Endothelial cell (in vitro differentiated cells): ENCODE results near the gene SAMD15. TPM values are rescaled to one million over a fixed set of nuclear protein-coding genes. Genes with fewer than 3 reads are reported as not detected.
"Not testable (repeated sequence)": the region's sequence is repeated elsewhere in the genome, so short reads cannot be mapped to it uniquely, and the experiment has no call there.

Experiments
- DNase-seq: peaks from one replicate; pipeline ENCODE4 v3.0.0; 2021; ENCODE audit warnings: low spot score
- H3K27ac Mint-ChIP-seq: one replicate; pipeline ENCODE4 v1.8.0; 2021; ENCODE audit warnings: mixed read lengths, inconsistent platforms; ENCODE audit not compliant: unreplicated experiment
- H3K27me3 Mint-ChIP-seq: one replicate; pipeline ENCODE4 v1.8.0; 2021; ENCODE audit warnings: mild to moderate bottlenecking, moderate library complexity, mixed read lengths, inconsistent platforms; ENCODE audit not compliant: unreplicated experiment
- H3K36me3 Mint-ChIP-seq: one replicate; pipeline ENCODE4 v1.8.0; 2021; ENCODE audit warnings: mild to moderate bottlenecking, low read depth, mixed read lengths, inconsistent platforms; ENCODE audit not compliant: unreplicated experiment
- H3K4me1 Mint-ChIP-seq: one replicate; pipeline ENCODE4 v1.8.0; 2021; ENCODE audit warnings: mild to moderate bottlenecking, mixed read lengths, inconsistent platforms; ENCODE audit not compliant: unreplicated experiment
- H3K4me3 Mint-ChIP-seq: one replicate; pipeline ENCODE4 v1.8.0; 2021; ENCODE audit warnings: mild to moderate bottlenecking, mixed read lengths, inconsistent platforms; ENCODE audit not compliant: unreplicated experiment
- H3K9me3 Mint-ChIP-seq: one replicate; pipeline ENCODE4 v1.8.0; 2021; ENCODE audit warnings: mixed read lengths, inconsistent platforms; ENCODE audit not compliant: unreplicated experiment
- long read RNA-seq: library from polyadenylated mRNA; unstranded; transcript quantifications from one replicate; pipeline ENCODE4 v2.0.0, GENCODE V29; 2020; ENCODE audit not compliant: unreplicated experiment
- total RNA-seq: library from RNA; stranded (reverse); fragmentation: NEBNext Ultra II Directional; extraction: Animal tissue kit (Norgen Biotek cat#: 25700); gene quantifications from one replicate; pipeline ENCODE4 v1.2.1, GENCODE V29; 2021; ENCODE audit not compliant: unreplicated experiment
- TF ChIP-seq, protein P1 (sequence below): fragments of 200-600 bp; sonication (generic); IDR thresholded peaks from one replicate; pipeline ENCODE4 v1.5.0; 2021; ENCODE audit warnings: antibody characterized with exemption; ENCODE audit not compliant: unreplicated experiment

The SAMD15 gene
- total RNA-seq = 1.7 TPM
- long read RNA-seq, partial matches to known transcripts = 0 of 1 reads
- long read RNA-seq, other reads (novel, unspliced or antisense) = 1 of 1 reads

- peaks cover 5% of the 10 kb centered on the region for H3K27me3 Mint-ChIP-seq
- peak within 1 kb of the TSS; percentile 85 for H3K27ac Mint-ChIP-seq
These were observed at the start of gene SAMD15, which contains the start of gene TMED8 for GRCh38 chr14:77376771-77377501. SAMD15 (plus strand) TSS chr14:77377379; CDS start chr14:77377419, 40 bp downstream. TMED8 (minus strand) TSS chr14:77377094; CDS start chr14:77377053, 41 bp downstream.

GRCh38 chr14:77329872-77330271 is 47.3 kb upstream of the SAMD15 start:
- TF ChIP-seq, protein P1, sequence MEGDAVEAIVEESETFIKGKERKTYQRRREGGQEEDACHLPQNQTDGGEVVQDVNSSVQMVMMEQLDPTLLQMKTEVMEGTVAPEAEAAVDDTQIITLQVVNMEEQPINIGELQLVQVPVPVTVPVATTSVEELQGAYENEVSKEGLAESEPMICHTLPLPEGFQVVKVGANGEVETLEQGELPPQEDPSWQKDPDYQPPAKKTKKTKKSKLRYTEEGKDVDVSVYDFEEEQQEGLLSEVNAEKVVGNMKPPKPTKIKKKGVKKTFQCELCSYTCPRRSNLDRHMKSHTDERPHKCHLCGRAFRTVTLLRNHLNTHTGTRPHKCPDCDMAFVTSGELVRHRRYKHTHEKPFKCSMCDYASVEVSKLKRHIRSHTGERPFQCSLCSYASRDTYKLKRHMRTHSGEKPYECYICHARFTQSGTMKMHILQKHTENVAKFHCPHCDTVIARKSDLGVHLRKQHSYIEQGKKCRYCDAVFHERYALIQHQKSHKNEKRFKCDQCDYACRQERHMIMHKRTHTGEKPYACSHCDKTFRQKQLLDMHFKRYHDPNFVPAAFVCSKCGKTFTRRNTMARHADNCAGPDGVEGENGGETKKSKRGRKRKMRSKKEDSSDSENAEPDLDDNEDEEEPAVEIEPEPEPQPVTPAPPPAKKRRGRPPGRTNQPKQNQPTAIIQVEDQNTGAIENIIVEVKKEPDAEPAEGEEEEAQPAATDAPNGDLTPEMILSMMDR = no peak
- Mint-ChIP-seq H3K4me3 (no peak overlapping the region), H3K27ac (no peak overlapping the region), H3K36me3 (no peaks in the 10 kb centered on the region), H3K9me3 (no peaks in the 10 kb centered on the region), H3K4me1 (no peaks in the 10 kb centered on the region), H3K27me3 (peaks cover 12% of the 10 kb centered on the region)
- DNase-seq = no peak

More at GRCh38 chr14:77376771-77377501, at the start of gene SAMD15, which contains the start of gene TMED8:
- peak; percentile 92 for DNase-seq
- H3K4me3 Mint-ChIP-seq = peak within 1 kb of the TSS; percentile 89
- H3K36me3 Mint-ChIP-seq = no peaks in the 10 kb centered on the region
- H3K4me1 Mint-ChIP-seq = peaks cover 12% of the 10 kb centered on the region
- TF ChIP-seq, protein P1 = no peak
- H3K9me3 Mint-ChIP-seq = no peaks in the 10 kb centered on the region

GRCh38 chr14:77335576-77335975 is 41.6 kb upstream of the SAMD15 start:
- Mint-ChIP-seq H3K27me3 (peaks cover 6% of the 10 kb centered on the region), H3K27ac (no peak overlapping the region), H3K4me1 (no peaks in the 10 kb centered on the region), H3K4me3 (no peak overlapping the region), H3K36me3 (no peaks in the 10 kb centered on the region), H3K9me3 (no peaks in the 10 kb centered on the region)
- no peak for DNase-seq
- TF ChIP-seq, protein P1 = no peak

DNA sequence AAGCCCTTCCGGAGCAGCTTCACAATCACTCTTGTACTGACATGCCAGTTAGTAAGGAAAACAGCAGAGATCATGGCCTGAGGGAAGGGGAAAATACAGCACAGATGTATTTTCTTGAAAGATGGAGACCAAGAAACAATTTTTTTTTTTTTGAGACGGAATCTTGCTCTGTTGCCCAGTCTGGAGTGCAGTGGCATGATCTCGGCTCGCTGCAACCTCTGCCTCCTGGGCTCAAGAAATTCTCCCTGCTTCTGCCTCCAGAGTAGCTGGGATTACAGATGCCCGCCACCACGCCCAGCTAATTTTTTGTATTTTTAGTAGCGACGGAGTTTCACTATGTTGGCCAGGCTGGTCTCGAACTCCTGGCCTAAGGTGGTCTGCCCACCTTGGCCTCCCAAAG is 39.9 kb upstream of the SAMD15 start:
- not testable (repeated sequence) for H3K9me3 Mint-ChIP-seq, H3K4me1 Mint-ChIP-seq, DNase-seq, H3K4me3 Mint-ChIP-seq, H3K27ac Mint-ChIP-seq, H3K27me3 Mint-ChIP-seq, H3K36me3 Mint-ChIP-seq

DNA sequence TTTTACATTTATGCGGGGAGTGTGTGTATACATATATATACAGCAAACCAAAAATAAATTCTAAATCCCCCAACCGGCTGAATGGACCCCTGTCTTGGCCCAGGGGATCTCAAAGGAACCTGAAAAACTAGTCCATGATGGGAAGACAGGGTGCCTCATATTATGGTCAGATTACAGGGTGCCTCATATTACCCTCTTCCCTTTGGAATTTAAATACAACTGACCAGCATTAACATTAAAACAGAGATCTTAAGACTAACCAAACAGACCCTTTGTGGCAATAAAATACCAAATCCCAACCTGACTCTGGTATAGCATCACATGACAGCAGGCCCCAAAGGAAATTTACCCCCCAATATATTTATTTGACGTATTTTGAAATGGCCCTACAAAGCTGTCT is 39.3 kb upstream of the SAMD15 start:
- peaks cover 5% of the 10 kb centered on the region for H3K36me3 Mint-ChIP-seq
- H3K9me3 Mint-ChIP-seq = no peaks in the 10 kb centered on the region
- no peaks in the 10 kb centered on the region for H3K27me3 Mint-ChIP-seq
- no peaks in the 10 kb centered on the region for H3K4me1 Mint-ChIP-seq
- H3K4me3 Mint-ChIP-seq = no peak overlapping the region
- TF ChIP-seq, protein P1 = no peak
- DNase-seq = no peak
- no peak overlapping the region for H3K27ac Mint-ChIP-seq
